Esophagus muscularis mucosa (tissue), 4 donors: ENCODE results near the gene CD3E. TPM values are rescaled to one million over a fixed set of nuclear protein-coding genes. Genes with fewer than 3 reads are reported as not detected.
A peak's percentile ranks its signal among the peaks of the same experiment; 100 is the strongest.

Source experiments
- DNase-seq: peaks from one replicate; pipeline ENCODE4 v3.0.0-alpha.2; 2017; ENCODE audit errors: extremely low spot score
- H3K27ac ChIP-seq, 4 donors: fragments of 200-600 bp; sonication (generic); replicated peaks in 1 of 4; 1 replicate in 3 of 4; 2 replicates in 1 of 4; pipeline ENCODE4 v1.5.1; 2016 to 2019; ENCODE audit warnings: mild to moderate bottlenecking in 1 of 4
- H3K27me3 ChIP-seq, 4 donors: fragments of 200-600 bp; sonication (generic); one replicate each; pipeline versions ENCODE4 v1.5.1 to v1.6.0; 2016 to 2019
- H3K36me3 ChIP-seq, 4 donors: fragments of 200-600 bp; sonication (generic); one replicate each; pipeline ENCODE4 v1.5.1; 2016 to 2019
- H3K4me1 ChIP-seq, 4 donors: fragments of 200-600 bp; sonication (generic); one replicate each; pipeline ENCODE4 v1.5.1; 2016 to 2019
- H3K4me3 ChIP-seq, 4 donors: fragments of 200-600 bp; sonication (generic); 1 replicate in 2 of 4; 2 replicates in 2 of 4; pipeline ENCODE4 v1.5.1; 2016 to 2019; ENCODE audit warnings: mild to moderate bottlenecking in 4 of 4, moderate library complexity in 1 of 4
- H3K9me3 ChIP-seq, 4 donors: fragments of 200-600 bp; sonication (generic); 1 replicate in 3 of 4; 2 replicates in 1 of 4; pipeline ENCODE4 v1.5.1; 2016 to 2019
- EP300 ChIP-seq: sonication (generic); formaldehyde crosslinking; IDR thresholded peaks from one replicate; pipeline ENCODE4 v1.6.1; 2017; ENCODE audit warnings: antibody characterized with exemption
- POLR2A ChIP-seq: fragments of 450-650 bp; IDR thresholded peaks from one replicate; pipeline ENCODE4 v1.6.1; 2017; ENCODE audit warnings: antibody characterized with exemption, moderate library complexity, mild to moderate bottlenecking, low read depth
- POLR2AphosphoS5 ChIP-seq, 2 donors: sonication (generic); formaldehyde crosslinking; IDR thresholded peaks; one replicate each; pipeline ENCODE4 v1.6.1; 2017; ENCODE audit warnings: antibody characterized with exemption in 2 of 2
- WGBS: methylation state at CpG from one replicate; pipeline ENCODE4 v1.1.5; 2018; 5-methylcytosine and 5-hydroxymethylcytosine counted together
- intact Hi-C: fragments of 100-400 bp; cut with DNase I; formaldehyde crosslinking; loops from one replicate; pipeline ENCODE4 v1.15.1; 2023
- total RNA-seq, 4 donors: library from RNA; depleted of rRNA; stranded (reverse); fragments of >200 nt; gene quantifications; one replicate each; pipeline versions ENCODE4 v1.1.0 to v1.2.1, GENCODE V29; 2016
- TF ChIP-seq, protein P1 (sequence below), 3 experiments: fragments of 200-600 bp in 2 of 3; fragments of 450-650 bp in 1 of 3; sonication (generic) in 2 of 3; IDR thresholded peaks; one replicate each; pipeline ENCODE4 v1.5.1; 2017 to 2019; ENCODE audit warnings: antibody characterized with exemption in 3 of 3, mild to moderate bottlenecking in 2 of 3, moderate library complexity in 1 of 3

CD3E gene
- total RNA-seq, 4 donors from 2014 or later = 0.42 to 2.8 (median 0.96) TPM

GRCh38 chr11:118294053-118294452, 10.5 kb upstream of the CD3E start:
- Histone ChIP-seq H3K36me3 (no peaks in the 10 kb centered on the region), H3K4me3 (no peak overlapping the region), H3K27ac (no peak overlapping the region), H3K4me1 (no peaks in the 10 kb centered on the region), H3K9me3 (no peaks in the 10 kb centered on the region), H3K27me3 (peaks cover 0 to 20% (median 0%) of the 10 kb centered on the region in 4 donors)
- 94% methylated on average over 2 of the region's 2 CpGs for WGBS
- TF ChIP-seq POLR2AphosphoS5 (IDR thresholded peaks at IDR 0.05) (no peak), POLR2A (no peak), EP300 (no peak)
- TF ChIP-seq, protein P1, sequence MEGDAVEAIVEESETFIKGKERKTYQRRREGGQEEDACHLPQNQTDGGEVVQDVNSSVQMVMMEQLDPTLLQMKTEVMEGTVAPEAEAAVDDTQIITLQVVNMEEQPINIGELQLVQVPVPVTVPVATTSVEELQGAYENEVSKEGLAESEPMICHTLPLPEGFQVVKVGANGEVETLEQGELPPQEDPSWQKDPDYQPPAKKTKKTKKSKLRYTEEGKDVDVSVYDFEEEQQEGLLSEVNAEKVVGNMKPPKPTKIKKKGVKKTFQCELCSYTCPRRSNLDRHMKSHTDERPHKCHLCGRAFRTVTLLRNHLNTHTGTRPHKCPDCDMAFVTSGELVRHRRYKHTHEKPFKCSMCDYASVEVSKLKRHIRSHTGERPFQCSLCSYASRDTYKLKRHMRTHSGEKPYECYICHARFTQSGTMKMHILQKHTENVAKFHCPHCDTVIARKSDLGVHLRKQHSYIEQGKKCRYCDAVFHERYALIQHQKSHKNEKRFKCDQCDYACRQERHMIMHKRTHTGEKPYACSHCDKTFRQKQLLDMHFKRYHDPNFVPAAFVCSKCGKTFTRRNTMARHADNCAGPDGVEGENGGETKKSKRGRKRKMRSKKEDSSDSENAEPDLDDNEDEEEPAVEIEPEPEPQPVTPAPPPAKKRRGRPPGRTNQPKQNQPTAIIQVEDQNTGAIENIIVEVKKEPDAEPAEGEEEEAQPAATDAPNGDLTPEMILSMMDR (IDR thresholded peaks at IDR 0.05) = no peak
- intact Hi-C loops = loop anchor here (5.0 kb wide), 1 partner anchor 97 kb away; no protein-coding TSS in a partner anchor
- no peak for DNase-seq

- H3K27me3 ChIP-seq = peaks cover 0 to 20% (median 0%) of the 10 kb centered on the region in 4 donors
- no peak overlapping the region for H3K4me3 ChIP-seq
- H3K27ac ChIP-seq = no peak overlapping the region
- no peak for TF ChIP-seq EP300
- TF ChIP-seq POLR2AphosphoS5 (IDR thresholded peaks at IDR 0.05) = no peak
- TF ChIP-seq, protein P1 (IDR thresholded peaks at IDR 0.05) = no peak
- no peak for TF ChIP-seq POLR2A
- WGBS = 61% methylated on average over 5 of the region's 5 CpGs
- no peaks in the 10 kb centered on the region for H3K9me3 ChIP-seq
- no peak for DNase-seq
- no peaks in the 10 kb centered on the region for H3K36me3 ChIP-seq
- H3K4me1 ChIP-seq = no peaks in the 10 kb centered on the region
- intact Hi-C loops = no loop called here
Observed at GRCh38 chr11:118295199-118295598, 9.3 kb upstream of the CD3E start.

DNA sequence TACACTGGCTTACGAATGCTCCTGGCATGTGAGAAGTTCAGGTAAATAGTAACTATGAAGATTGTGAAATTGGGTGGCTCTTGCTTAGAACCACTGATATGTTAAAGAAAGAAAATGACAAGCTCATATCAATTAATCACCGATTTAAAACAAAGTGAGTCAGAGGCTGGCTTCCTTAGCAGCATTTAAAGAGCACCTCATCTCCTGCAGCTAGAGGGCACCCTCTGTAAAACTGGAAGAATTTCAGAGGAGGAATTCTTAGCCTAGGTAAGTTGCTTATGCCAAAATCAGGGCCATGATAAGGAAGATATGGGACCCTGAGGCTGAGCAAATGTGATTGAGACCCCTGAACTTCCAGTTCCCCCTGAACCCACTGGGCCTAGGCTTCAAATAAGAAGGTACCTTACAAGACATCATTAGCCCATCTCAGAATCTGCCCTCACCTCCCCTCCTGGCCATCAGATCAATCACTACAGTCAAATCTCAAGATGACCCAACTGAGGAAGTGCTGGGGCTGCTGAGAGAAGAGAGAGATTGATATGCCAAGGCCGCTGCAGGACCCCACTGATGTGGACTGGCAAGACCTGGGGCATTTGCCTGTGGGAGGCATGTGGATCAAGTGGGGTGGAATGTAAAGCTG, 8.6 kb upstream of the CD3E start:
- TF ChIP-seq POLR2AphosphoS5 (IDR thresholded peaks at IDR 0.05) = no peak
- TF ChIP-seq POLR2A = no peak
- TF ChIP-seq, protein P1 (IDR thresholded peaks at IDR 0.05) = peak in 2 of 3 experiments; percentile 18 to 31
- H3K4me1 ChIP-seq = no peaks in the 10 kb centered on the region
- peaks cover 0 to 20% (median 0%) of the 10 kb centered on the region in 4 donors for H3K27me3 ChIP-seq
- 70% methylated on average over 3 of the region's 3 CpGs for WGBS
- no peak for DNase-seq
- no peaks in the 10 kb centered on the region for H3K9me3 ChIP-seq
- intact Hi-C loops = no loop called here
- H3K27ac ChIP-seq = no peak overlapping the region
- no peaks in the 10 kb centered on the region for H3K36me3 ChIP-seq
- H3K4me3 ChIP-seq = no peak overlapping the region

- no peaks in the 10 kb centered on the region for H3K4me1 ChIP-seq
- DNase-seq = peak; percentile 88
- no peak overlapping the region for H3K4me3 ChIP-seq
- 56% methylated on average over 8 of the region's 8 CpGs for WGBS
- no peaks in the 10 kb centered on the region for H3K36me3 ChIP-seq
- intact Hi-C loops = no loop called here
- no peaks in the 10 kb centered on the region for H3K9me3 ChIP-seq
- peaks cover 0 to 29% (median 0%) of the 10 kb centered on the region in 4 donors for H3K27me3 ChIP-seq
- H3K27ac ChIP-seq = no peak overlapping the region
- TF ChIP-seq EP300 = no peak
- no peak for TF ChIP-seq POLR2A
- TF ChIP-seq, protein P1 (IDR thresholded peaks at IDR 0.05) = no peak
- TF ChIP-seq POLR2AphosphoS5 (IDR thresholded peaks at IDR 0.05) = no peak
Observed at GRCh38 chr11:118301600-118302195, 2.8 kb upstream of the CD3E start.
